OCI-M2 (cell line): ENCODE results near the gene TEX22.

Experiments
- DNase-seq: peaks from one replicate; lab custom pipeline; 2025; ENCODE audit not compliant: unreplicated experiment; lab: John Stamatoyannopoulos, UW

The TEX22 gene

DNA sequence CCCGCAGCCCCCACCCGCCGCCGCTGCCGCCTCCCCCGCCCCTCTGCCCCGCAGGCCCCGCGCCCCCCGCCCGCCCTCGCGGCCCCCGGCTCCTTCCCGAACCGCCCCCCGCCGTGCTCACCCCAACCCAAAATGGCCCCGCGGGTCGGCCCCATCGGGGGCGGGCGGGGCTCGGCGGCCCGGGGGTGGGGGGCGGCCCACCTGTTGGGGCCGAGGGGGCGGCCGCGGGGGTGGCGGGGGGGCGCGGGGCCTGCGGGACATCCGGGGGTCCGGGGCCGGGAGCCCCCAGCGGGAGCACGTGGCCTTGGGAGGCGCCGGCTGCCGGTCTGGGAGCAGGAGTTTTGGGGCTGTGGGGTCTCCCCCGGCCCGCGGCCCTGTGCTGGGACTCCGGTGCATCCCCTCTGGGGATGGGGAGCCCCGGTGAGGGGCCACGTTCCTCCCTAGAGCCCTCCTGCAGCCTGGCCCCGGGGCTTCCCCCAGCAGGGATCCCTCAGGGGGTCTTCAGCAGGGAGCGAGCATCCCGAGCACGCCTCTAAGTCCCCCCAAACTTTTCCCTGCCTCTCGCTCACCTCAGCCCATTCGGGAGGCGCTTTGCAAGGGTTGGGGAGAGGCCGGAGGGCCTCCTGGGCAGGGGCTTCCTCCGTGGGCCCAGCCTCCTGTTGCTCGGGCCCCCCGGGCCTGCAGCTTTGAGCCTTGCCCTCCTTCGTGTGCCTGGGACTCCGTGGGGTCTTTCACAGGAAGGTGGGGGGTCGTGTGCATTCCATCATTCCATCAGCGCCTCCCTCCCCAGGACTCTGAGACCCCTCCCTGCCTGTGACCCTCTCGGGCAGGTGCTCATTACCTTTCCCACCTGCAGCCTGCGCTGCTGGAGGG, 22.0 kb downstream of the TEX22 start:
- DNase-seq: no peak

DNA sequence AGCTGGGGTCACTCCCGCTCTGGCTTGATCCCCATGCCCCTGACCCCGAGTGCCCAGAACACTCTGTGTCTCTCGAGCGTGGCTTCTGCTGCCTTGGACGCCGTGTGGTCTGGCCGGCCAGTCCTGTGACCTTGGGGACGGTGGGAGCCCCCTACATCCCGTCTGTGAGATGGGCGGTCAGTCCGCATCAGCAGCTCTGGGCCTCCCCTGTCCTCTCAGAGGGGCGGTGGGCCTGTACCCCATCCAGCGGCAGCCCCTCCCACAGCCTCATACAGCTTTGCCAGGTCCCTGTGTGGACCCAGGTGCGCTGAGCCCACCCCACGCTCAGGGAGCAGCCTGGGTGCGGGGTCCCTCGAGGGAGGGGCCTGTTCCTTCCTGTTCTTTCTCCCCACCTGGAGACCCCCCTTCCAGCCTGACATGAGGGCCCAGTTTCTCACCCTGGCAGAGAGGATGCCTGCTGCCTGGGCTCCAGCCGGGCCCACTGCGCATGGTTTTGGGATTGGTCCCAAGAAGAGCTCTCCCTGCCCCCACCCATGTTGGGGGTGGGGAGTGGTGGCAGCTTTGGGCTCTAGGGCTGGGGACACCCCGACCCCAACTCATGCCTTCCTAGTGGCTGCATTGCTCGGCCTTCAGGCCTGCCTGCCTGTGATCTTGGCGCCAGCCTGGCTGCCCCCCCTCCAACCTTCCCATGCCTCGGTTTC, 22.8 kb downstream of the TEX22 start:
- DNase-seq: no peak

DNA sequence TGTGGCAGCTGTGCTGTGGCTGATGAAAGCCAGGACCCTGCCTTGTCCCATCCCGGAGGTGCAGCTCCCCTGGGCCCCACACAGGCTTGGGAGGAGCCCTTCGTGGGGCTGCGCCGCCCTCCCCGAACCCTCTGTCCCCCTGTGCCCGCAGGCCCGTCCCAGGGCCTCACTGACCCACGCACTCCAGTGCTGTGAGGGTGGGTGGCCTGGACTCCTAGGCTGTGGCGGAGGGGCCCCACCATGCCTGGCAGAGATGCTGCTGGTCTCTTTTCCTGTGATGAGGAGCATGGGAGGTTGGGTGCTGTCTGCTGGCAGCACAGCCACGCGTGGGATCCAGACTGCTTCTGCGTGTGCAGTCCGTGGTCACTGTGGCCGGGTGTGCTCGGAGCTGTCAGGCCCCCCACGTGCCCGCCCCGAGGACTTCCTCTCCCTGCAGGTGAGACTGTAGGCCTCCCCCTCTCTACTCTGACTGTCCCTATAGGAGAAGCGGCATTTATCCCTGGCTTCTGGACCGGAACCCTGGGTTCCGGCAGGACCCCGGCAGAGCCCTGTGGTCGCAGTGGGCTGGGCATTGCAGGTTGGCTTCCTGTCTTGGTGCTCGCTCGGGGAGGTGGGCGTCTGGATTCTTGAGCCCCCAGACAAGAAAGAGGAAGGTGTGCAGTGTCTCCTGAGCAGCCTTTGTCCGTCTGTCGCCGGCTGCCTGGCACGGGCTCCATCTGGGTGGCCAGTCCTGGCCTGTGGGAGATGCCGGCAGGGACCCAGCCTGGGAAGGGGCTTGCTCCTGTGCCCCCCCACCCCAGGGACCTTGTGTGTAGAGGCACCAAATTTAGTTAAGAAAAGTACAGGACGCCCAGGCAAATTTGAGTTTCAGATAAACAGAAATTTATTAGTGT, 23.6 kb downstream of the TEX22 start:
- DNase-seq: no peak

DNA sequence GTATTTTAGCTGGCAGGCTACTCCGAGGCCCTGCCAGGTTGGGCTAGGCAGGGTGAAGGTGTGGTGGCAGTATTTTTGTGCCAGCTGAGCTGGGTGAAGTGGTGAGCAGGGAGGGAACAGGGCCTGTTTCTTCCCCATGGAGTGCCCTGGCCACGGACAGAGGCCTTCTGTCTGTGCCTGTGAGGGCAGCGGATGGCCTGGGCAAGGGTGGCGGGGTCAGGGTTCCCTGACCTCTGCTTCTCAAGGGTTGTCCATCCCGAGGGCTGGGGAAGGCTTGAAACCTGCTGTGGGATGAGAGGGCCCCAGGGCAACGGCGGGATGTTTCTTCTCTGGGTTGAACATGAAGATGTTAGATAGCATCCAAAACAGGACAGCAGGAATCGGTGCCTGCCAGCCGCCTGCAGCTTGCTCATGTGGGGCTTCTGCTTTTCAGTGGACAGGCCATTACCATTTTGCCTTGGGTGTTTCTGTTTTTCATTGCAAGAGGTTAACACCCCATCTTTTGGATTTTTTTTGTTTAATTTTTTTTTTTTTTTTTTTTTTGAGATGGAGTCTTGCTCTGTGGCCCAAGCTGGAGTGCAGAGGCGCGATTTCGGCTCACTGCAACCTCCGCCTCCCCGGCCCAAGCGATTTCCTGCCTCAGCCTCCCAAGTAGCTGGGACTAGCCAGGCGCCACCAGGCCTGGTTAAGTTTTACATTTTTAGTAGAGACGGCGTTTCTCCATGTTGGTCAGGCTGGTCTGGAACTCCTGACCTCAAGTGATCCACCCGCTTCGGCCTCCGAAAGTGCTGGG, 24.6 kb downstream of the TEX22 start:
- DNase-seq: no peak

DNA sequence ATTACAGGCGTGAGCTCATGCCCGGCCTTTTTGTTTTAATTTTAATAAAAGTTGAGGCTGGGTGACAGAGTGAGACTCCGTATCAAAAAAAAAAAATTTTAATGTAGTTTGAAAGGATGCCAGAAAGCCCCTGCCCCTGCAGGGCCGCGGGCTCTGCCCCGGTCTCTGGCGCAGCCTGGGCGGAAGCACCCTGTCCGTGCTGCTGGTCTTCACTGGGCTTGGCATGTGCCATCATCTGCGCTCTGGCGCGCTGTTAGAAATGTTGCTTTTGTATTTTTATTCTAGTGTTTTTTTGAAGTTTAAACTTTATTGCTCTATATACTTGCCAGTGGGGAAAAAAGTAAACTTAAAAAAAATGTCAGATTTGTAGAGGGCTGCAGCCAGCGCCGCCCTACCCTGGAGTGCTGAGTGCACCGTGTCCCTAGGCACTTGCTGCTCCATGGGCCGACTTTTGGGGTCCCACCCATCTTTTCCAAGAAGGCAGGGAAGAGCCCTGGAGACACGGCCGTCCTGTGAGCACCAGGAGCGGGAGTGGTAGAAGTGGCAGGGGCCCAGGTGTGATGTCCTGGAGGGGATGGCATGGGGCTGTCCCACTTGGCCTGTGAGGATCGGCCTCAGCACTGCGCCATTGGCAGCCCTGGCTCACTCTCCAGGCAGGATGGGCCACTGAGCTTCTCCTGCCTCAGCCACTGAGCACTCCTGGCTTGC, 25.3 kb downstream of the TEX22 start:
- no peak for DNase-seq

DNA sequence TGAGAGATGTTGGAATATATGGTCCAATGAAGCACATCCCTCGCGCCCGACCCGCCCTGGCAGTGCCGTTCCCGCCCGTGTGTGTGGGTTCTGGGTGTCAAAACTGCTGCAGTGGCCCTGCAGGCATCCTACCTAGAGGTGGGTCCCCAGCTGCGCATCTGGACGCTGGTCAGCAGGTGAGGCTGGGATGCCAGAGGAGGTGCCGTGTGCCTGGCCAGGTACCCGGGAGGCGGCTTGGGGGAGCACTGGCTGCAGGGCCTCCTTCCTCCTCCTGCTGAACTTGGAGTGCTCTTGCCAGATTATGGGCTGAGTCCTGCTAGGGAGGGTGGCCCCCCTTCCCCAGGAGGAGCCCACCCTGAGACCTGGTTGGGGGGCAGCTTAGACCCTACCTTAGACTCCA, 26.5 kb downstream of the TEX22 start:
- no peak for DNase-seq

DNA sequence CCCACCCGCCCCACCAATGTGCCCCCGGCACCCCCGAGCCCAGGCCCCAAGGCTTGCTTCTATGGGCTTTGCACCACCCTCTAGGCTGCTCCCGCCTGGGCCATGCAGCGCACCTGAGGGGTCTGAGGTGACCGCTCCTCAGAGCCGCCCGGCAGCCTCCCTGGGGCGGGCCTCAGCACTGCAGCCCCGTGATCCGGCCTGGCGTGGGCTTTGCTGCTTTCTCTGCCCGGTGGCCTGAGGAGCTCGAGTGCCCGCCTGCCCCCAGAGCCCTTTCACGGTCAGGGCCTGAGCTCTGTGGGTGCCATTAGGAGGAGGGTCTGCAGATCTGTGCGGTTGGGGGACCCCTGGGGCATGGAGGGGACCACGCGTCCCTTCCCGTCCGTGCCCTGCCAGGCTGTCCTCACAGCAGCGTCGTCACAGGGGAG, 27.5 kb downstream of the TEX22 start:
- no peak for DNase-seq

DNA sequence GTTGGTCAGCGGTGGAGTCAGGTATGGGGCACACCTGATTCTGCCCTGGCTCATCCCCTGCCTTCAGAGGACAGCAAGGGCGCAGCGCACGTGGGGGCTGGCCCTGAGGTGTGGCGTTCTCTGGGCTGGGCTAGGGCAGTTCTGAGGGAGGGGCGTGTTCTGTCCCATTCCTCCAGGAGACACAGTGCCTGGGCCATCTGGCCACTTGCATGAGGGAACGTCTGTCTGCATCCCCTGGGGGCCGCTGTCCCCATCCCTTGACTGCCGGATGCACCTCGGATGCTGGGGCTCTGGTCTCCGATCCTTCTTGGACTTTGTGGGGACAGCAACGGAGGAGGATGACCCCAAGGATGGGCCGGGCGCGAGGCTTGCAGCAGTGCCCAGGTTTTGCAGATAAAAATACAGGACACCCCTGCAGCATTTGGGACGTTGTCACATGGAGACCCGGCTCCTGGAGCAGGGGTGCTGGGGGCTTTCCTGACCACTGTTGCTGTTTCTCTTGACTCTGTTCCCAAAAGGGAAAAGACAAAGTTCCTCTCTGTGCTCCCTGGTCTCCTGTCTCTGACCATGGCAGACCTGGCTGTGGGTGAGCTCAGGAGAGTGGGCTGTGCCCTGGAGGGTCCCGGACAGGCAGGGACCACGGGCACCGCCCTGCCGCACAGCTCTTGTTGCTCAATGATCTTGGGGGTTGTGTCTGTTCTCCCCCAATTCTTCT, 28.2 kb downstream of the TEX22 start:
- no peak for DNase-seq

DNA sequence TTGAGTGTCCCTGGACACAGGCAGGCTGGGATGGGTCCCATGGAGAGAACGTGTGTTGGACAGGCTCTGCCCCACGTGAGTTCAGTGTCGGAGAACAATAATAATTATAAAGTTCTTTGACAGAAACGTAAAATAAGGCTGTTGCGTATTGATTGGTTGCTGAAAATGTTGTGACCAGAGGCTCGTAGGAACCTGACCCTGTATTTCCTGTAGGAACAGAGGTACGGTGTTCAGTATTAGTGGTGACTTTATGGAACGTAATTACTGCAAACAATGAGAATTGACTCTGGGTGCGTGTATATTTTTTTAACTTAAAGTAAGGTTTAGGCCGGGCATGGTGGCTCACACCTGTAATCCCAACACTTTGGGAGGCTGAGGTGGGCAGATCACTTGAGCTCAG, 29.1 kb downstream of the TEX22 start:
- no peak for DNase-seq

DNA sequence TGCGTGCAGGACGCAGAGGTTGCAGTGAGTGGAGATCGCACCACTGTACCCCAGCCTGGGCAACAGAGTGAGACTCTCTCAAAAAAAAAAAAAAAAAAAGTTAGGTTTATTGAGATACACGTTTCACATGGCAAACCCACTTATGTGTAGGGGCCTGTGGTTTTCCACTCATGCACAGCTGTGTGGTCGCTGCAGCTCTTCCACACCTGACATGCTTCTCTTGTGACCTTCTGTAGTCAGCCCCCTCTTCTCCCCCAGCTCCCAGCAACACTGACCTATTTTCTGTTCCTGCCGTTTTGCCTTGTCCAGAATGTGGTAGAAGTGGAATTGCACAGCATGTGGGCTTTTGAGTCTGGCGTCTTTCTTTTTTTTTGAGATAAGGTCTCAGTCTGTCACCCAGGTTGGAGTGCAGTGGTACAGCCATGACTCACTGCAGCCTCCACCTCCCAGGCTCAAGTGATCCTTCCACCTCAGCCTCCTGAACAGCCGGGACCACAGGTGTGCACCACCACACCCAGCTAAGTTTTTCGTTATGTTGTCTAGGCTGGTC, 29.7 kb downstream of the TEX22 start:
- no peak for DNase-seq

DNA sequence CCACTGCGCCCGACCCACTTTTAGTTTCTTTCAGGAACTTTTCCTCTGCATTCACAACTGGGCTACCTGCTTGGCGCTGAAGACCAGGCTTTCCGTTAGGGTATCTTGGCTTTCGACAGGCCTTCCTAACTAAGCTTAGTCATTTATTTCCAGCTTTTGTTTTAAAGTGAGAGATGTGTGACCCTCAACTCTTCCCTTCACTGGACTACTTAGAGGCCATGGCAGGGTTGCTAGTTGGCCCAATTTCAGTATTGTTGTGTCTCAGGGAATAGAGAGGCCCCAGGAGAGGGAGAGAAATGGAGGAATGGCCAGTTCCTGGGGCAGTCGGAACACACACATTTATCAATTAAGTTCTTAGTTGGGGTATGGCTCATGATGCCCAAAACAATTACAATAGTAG, 31.7 kb downstream of the TEX22 start:
- no peak for DNase-seq

DNA sequence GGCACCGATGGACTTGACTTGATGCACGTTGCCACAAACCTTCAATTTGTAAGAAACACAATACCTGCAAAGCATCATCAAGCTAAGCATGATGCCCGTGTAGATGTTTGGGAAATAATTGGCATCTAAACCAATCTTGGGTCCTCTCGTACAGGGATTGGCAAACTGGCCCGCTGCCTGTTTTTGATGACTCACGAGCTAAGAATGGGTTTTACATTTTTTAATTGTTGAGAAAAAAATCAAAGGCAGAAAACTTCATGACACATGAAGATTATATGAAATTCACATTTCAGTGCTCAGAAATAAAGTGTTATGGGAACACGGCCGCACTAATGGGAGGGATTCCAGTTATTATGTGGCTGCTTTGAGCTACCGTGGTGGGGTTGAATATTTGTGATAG, 32.2 kb downstream of the TEX22 start:
- DNase-seq: no peak

DNA sequence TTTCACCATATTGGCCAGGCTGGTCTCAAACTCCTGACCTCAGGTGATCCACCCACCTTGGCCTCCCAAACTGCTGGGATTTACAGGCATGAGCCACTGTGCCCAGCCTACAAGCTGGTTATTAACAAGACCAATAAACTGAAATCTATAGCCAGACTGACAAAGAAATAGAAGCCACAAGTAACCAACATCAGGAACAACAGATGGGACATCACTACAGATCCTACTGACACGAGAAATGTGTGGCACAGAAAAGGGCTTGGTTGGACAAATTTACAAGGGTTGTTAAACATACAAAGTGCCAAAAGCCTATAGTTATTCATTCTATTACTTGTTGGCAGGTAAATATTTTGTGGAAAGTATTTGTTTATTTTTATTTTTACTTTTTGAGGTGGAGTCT, 32.9 kb downstream of the TEX22 start:
- DNase-seq: no peak

DNA sequence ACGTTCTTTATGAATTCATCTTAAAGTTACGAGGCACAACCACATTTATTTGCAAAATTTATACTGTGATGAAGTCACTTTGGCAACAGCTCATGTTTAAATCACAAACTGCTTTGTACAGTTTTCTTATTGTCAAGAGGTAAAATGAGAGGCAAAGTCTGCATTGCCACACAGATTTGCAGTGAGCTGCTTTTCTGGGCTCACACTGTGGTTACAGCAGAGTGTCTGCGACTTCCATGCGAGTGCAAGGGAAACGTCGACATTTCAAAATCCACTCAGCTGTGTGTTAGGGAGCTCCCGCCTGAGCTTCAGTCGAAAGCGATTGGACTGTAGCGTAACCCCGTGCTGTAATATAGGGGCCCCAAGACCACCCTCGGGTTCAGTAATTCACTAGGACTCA, 34.3 kb downstream of the TEX22 start:
- no peak for DNase-seq

DNA sequence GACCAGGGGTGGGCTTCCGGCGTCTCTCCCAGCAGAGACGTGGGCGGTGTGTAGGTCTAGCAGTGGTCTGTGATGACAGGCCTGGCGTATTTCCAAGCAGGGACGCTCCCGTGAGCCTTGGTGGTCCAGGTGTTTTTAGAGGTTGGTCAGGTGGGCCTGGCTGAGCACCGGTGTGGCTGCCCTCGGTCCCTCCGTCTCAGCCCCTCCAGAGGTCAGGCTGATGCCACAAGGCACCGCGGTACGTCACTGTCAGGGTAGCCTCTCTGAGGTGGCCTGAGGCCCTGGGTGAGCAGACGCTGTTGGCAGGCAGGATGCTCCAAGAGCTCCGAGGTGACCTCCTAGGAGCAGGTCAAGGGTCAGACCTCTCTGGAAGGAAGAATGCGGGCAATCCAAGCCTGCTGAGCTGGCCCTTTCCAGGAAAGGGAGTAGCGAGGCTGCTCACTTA, 34.8 kb downstream of the TEX22 start:
- DNase-seq: no peak

DNA sequence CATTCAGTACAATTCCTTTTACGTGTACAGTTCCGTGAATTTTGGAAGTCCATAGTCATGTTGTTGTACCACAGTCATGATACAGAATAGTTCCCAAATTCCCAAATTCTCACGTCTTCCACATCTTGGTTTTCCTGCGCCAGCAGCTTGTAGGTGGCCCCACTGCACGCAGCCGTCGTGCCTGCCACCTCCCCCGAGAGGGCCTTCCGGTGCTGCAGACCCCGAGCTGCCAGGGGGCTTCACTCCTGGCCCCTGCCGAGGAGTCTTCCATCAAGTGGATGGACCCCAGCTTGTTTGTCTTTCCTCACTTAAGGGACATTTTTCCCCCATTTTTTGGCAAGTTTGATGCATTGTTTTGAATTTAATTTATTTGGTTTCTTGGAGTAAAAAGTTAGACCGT, 38.1 kb downstream of the TEX22 start:
- DNase-seq: no peak

DNA sequence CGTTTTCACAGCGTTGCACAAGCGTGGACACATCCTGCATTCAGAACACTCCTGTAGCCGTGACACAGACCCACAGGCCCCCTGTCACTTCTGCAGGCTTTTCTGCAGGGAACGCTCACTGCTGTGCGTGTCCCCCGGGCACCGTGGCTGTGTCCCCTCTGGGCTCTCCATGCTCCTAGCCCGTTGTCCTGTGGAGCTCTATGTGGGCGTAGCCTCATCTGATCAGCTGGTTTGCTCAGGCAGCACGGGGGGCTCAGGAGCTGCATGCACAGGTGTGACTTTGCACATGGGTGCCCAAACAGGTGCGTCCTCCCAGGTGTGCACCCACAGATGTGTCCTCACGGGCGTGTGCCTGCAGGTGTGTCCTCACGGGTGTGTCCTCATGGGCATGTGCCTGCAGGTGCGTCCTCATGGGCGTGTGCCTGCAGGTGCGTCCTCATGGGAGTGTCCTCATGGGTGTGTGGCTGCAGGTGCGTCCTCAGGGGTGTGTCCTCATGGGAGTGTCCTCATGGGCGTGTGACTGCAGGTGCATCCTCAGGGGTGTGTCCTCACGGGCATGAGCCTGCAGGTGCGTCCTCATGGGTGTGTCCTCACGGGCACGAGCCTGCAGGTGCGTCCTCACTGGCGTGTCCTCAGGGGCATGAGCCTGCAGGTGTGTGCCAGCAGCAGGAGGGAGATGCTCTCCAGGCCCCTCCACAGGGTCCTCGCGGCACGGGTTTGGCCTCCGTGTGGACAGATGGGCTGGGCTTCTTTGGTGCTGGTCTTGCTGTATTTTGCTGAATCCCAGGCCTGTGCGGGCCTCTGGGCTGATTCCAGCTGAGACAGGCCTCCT, 38.8 kb downstream of the TEX22 start:
- no peak for DNase-seq
